ENCODE data around the gene PDE11A.

DNA sequence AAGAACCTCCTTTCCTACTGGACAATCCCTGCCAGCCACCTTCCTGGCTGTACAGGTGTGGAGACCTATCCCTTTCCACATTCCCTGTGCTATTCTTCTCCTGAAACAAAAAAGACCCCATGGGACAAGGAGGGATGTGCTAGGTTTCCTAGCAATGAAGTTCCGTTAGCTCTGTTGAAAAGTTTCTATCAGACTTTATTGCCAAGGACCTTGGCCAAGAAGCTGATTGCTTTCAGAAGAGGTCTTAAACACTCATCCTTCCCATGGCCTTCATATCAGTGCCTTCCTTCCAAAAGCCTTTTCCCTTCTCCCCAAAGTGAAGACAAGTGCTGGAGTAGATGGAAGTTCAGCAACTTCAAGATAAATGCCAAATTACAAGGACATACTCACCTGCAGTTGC lies 485.2 kb downstream of the PDE11A start:
- TF ChIP-seq HDGF (IDR thresholded peaks at IDR 0.05; ENCODE audit: borderline replicate concordance) (no peak), BHLHE40 (IDR thresholded peaks at IDR 0.05; ENCODE audit: borderline replicate concordance) (no peak), FOXK2 (IDR thresholded peaks at IDR 0.05) (no peak), SP1 (IDR thresholded peaks at IDR 0.05) (no peak)
